ENCODE data around the gene SNAPIN.

SNAPIN gene

DNA sequence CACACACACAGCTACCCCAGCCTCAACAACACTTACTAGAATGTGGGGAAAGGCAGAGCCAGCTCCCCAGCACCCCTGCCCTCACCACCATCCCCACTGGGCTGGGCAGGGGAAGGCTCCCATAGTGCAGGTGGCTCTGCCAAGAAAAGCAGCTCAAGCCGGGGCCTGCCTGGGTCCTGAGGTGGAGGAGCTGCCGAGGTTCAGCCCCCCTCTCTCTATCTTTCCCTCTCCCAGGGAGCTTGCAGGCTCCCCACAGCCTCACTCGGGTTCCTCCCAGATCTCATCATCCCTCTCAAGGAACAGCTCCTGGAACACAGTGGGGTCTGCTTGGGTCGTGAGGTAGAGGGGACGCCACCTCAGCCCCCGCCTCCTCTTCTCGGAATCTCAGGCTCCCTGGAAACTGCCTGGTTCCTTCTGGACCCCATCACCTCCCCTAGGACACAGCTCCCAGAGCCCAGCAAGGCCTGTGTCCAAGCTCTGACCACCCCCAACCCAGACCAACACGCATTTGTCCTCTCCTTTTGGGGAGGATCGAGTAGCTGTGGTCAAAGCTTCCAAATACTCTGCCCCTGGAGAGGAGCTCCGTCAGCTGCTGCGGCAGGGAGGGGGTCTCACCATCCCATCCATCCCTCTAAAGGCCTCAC is 46.3 kb upstream of the SNAPIN start:
- no peak for FAIRE-seq
- TF ChIP-seq CTCF (IDR thresholded peaks at IDR 0.05; ENCODE audit: insufficient read depth, missing control alignments), result no peak
- DNase-seq (ENCODE audit: insufficient read length, low spot score), result no peak

- TF ChIP-seq CTCF (IDR thresholded peaks at IDR 0.05; ENCODE audit: insufficient read depth, missing control alignments), result no peak
- no peak for FAIRE-seq
Measured at GRCh38 chr1:153612755-153613331, 45.7 kb upstream of the SNAPIN start, which contains the start of gene S100A16. Gene S100A16, minus strand, starts transcription at chr1:153613137. Its CDS starts 4,986 bp downstream, at chr1:153608151.

GRCh38 chr1:153613406-153613805 is 45.1 kb upstream of the SNAPIN start:
- no peak for DNase-seq (ENCODE audit: insufficient read length, low spot score)
- FAIRE-seq, result no peak

More at GRCh38 chr1:153612755-153613331, 45.7 kb upstream of the SNAPIN start, which contains the start of gene S100A16:
- DNase-seq (ENCODE audit: insufficient read length, low spot score), result no peak

GRCh38 chr1:153614189-153614900 is 44.2 kb upstream of the SNAPIN start:
- FAIRE-seq (no peak), DNase-seq (ENCODE audit: insufficient read length, low spot score) (no peak)
- TF ChIP-seq CTCF (IDR thresholded peaks at IDR 0.05; ENCODE audit: insufficient read depth, missing control alignments), result no peak

More at GRCh38 chr1:153613406-153613805, 45.1 kb upstream of the SNAPIN start:
- TF ChIP-seq CTCF (IDR thresholded peaks at IDR 0.05; ENCODE audit: insufficient read depth, missing control alignments), result no peak

DNA sequence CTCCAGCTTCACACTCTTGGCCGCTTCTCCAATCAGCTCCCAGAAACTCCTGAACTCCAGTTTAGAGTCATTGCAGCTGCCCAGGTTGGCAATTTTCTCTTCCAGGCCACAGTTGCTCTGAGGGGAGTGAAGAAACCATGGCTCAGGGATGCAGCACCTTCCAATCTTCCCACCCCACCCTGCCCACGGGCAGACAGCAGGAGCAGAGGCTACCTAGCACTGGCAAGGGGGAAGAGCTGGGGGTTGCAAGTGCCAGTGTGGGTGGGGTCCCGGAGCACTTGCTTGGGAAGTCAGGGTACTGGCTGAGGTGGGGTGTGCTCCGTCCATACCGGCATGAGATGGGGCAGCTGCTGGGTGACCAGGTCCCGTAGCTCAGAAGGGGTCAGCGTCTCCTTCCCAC is 43.6 kb upstream of the SNAPIN start:
- TF ChIP-seq CTCF (IDR thresholded peaks at IDR 0.05; ENCODE audit: insufficient read depth, missing control alignments), result no peak
- DNase-seq (ENCODE audit: insufficient read length, low spot score) (no peak), FAIRE-seq (no peak)

GRCh38 chr1:153615406-153615805 is 43.1 kb upstream of the SNAPIN start:
- no peak for FAIRE-seq
- DNase-seq (ENCODE audit: insufficient read length, low spot score), result no peak
- no peak for TF ChIP-seq CTCF (IDR thresholded peaks at IDR 0.05; ENCODE audit: insufficient read depth, missing control alignments)
